HepG2 (cell line): ENCODE results near the gene COQ9. TPM values are rescaled to one million over a fixed set of nuclear protein-coding genes. Genes with fewer than 3 reads are reported as not detected.

Source experiments
- ATAC-seq: fragments of 200-7000 bp; cut with Tn5 transposase; 3 replicates; pipeline ENCODE4 v1.9.1; 2020; ENCODE audit warnings: mild to moderate bottlenecking, moderate library complexity
- BruUV-seq: library from RNA; stranded (reverse); fragments of 400-500 nt; replicated peaks from 2 replicates; lab custom pipeline; 2021; lab: Mats Ljungman, UMichigan
- CTCF ChIA-PET: fragments of 300-600 bp; formaldehyde crosslinking; extraction: SDS; loops from one replicate; lab custom pipeline; 2021; ENCODE audit warnings: low total read pairs, inconsistent platforms, low intra/inter-chr PET ratio; lab: Yijun Ruan, JAX
- POLR2A ChIA-PET: fragments of 350-600 bp; sonication (Branson Sonifier 250); formaldehyde crosslinking; loops from one replicate; lab custom pipeline; 2020; ENCODE audit warnings: antibody characterized with exemption, inconsistent platforms; lab: Yijun Ruan, JAX
- DNase-seq: peaks from one replicate; pipeline ENCODE4 v3.0.0-alpha.2; 2015; ENCODE audit warnings: low spot score
- FAIRE-seq: peaks from 3 replicates; lab custom pipeline; 2011; peaks lifted over from hg19 to GRCh38; lab: Jason Lieb, UNC
- H2AFZ ChIP-seq: one replicate; pipeline ENCODE4 v1.6.1; 2011; ENCODE audit warnings: low read length, inconsistent platforms
- H3K27ac ChIP-seq: fragments of 300-600 bp; 3 replicates; pipeline ENCODE4 v1.8.0; 2011; ENCODE audit warnings: mixed run types, mild to moderate bottlenecking, mixed read lengths, low read length, inconsistent platforms; ENCODE audit not compliant: insufficient read depth; ENCODE audit errors: extremely low read length
- H3K27me3 ChIP-seq, 2 experiments: fragments of 200-600 bp in 1 of 2; 2 replicates in 1 of 2; 3 replicates in 1 of 2; pipeline versions ENCODE4 v1.6.0 to v1.8.0; 2011; ENCODE audit warnings: low read length in 2 of 2, mild to moderate bottlenecking in 2 of 2, moderate library complexity in 2 of 2, inconsistent platforms in 1 of 2; ENCODE audit not compliant: insufficient read depth in 2 of 2, control insufficient read depth in 1 of 2
- H3K36me3 ChIP-seq, 2 experiments: fragments of 200-600 bp in 1 of 2; replicated peaks in 1 of 2; 2 replicates in 1 of 2; 3 replicates in 1 of 2; pipeline versions ENCODE4 v1.5.1 to v1.8.0; 2011; ENCODE audit warnings: low read length in 2 of 2, inconsistent platforms in 1 of 2; ENCODE audit not compliant: insufficient read depth in 2 of 2, control insufficient read depth in 1 of 2
- H3K4me1 ChIP-seq: 2 replicates; pipeline ENCODE4 v1.5.1; 2012; ENCODE audit warnings: low read length, inconsistent platforms; ENCODE audit not compliant: insufficient read depth
- H3K4me2 ChIP-seq: 2 replicates; pipeline ENCODE4 v1.6.0; 2011; ENCODE audit warnings: low read depth, low read length, inconsistent platforms
- H3K4me3 ChIP-seq, 3 experiments: fragments of 200-600 bp in 1 of 3; sonication (generic), shearing (Covaris generic) in 1 of 3; replicated peaks in 1 of 3; 2 replicates each; pipeline ENCODE4 v1.5.1; 2011 to 2016; ENCODE audit warnings: low read length in 3 of 3, inconsistent platforms in 2 of 3, low read depth in 2 of 3, mild to moderate bottlenecking in 2 of 3, control low read depth in 1 of 3, mixed read lengths in 1 of 3; ENCODE audit not compliant: insufficient read depth in 1 of 3
- H3K79me2 ChIP-seq: one replicate; pipeline ENCODE4 v1.6.1; 2011; ENCODE audit warnings: low read length, inconsistent platforms; ENCODE audit not compliant: insufficient read depth
- H3K9ac ChIP-seq: 2 replicates; pipeline ENCODE4 v1.6.0; 2011; ENCODE audit warnings: mild to moderate bottlenecking, low read depth, low read length, inconsistent platforms; ENCODE audit not compliant: insufficient read depth
- H3K9me3 ChIP-seq: 2 replicates; pipeline ENCODE4 v1.5.1; 2012; ENCODE audit warnings: mild to moderate bottlenecking, low read length
- H4K20me1 ChIP-seq: 2 replicates; pipeline ENCODE4 v1.6.0; 2011; ENCODE audit warnings: inconsistent platforms, mild to moderate bottlenecking, low read length, moderate library complexity; ENCODE audit not compliant: insufficient read depth
- CENPT ChIP-seq: sonication (generic); formaldehyde crosslinking; IDR thresholded peaks from 2 replicates; pipeline ENCODE4 v1.8.0; 2022; ENCODE audit warnings: low read depth, mild to moderate bottlenecking, moderate library complexity, missing genetic modification reagents
- KAT2B ChIP-seq: fragments of 150-350 bp; IDR thresholded peaks from 2 replicates; pipeline ENCODE4 v1.6.1; 2014; ENCODE audit warnings: low read depth, low read length, borderline replicate concordance
- KDM6A ChIP-seq: IDR thresholded peaks from 2 replicates; pipeline ENCODE4 v1.6.1; 2016; ENCODE audit warnings: low read depth
- MED13 ChIP-seq: sonication (generic); formaldehyde crosslinking; IDR thresholded peaks from 2 replicates; pipeline ENCODE4 v1.5.0; 2020; ENCODE audit warnings: missing genetic modification reagents
- SRY ChIP-seq: sonication (generic); formaldehyde crosslinking; IDR thresholded peaks from 2 replicates; pipeline ENCODE4 v1.8.0; 2022; ENCODE audit warnings: mild to moderate bottlenecking, missing genetic modification reagents
- XBP1 ChIP-seq: sonication (generic); formaldehyde crosslinking; IDR thresholded peaks from 2 replicates; pipeline ENCODE4 v1.5.0; 2020; ENCODE audit warnings: missing genetic modification reagents
- YEATS4 ChIP-seq: sonication (generic); formaldehyde crosslinking; IDR thresholded peaks from 2 replicates; pipeline ENCODE4 v1.4.0; 2020; ENCODE audit warnings: missing genetic modification reagents, borderline replicate concordance
- ZC3H13 ChIP-seq: sonication (generic); formaldehyde crosslinking; IDR thresholded peaks from 2 replicates; pipeline ENCODE4 v1.8.1; 2023; ENCODE audit warnings: mild to moderate bottlenecking, missing genetic modification reagents, moderate library complexity
- ZNF234 ChIP-seq: sonication (generic); formaldehyde crosslinking; conservative IDR thresholded peaks from 2 replicates; pipeline ENCODE4 v1.5.1; 2020; ENCODE audit warnings: mild to moderate bottlenecking, missing genetic modification reagents
- ZNF616 ChIP-seq: sonication (generic); formaldehyde crosslinking; IDR thresholded peaks from 2 replicates; pipeline ENCODE4 v1.5.0; 2020; ENCODE audit warnings: low read depth, mild to moderate bottlenecking, missing genetic modification reagents
- ZNF674 ChIP-seq: sonication (generic); formaldehyde crosslinking; IDR thresholded peaks from 2 replicates; pipeline ENCODE4 v1.5.0; 2020; ENCODE audit warnings: low read depth, mild to moderate bottlenecking, missing genetic modification reagents
- ZSCAN25 ChIP-seq: sonication (generic); formaldehyde crosslinking; IDR thresholded peaks from 2 replicates; pipeline ENCODE4 v1.8.0; 2022; ENCODE audit warnings: mild to moderate bottlenecking, missing genetic modification reagents
- WGBS: methylation state at CpG from one replicate; pipeline ENCODE4 v1.1.6; 2017; ENCODE audit warnings: low lambda C conversion rate; 5-methylcytosine and 5-hydroxymethylcytosine counted together
- in situ Hi-C: cut with HindIII; loops from 2 replicates; pipeline ENCODE4 v1.10.0; 2017; ENCODE audit warnings: low pct_unique_long_range_greater_than_20kb; ENCODE audit not compliant: extremely low pct_ligation_motif_present
- intact Hi-C: fragments of 100-400 bp; cut with micrococcal nuclease; formaldehyde crosslinking; loops from one replicate; pipeline ENCODE4 v1.10.0; 2022; ENCODE audit not compliant: unreplicated experiment
- polyA plus RNA-seq, 8 experiments: library from polyadenylated mRNA; depleted of rRNA in 3 of 8; stranded (reverse) in 7 of 8; unstranded in 1 of 8; fragments of >200 nt; fragmentation: Illumina TruSeq in 4 of 8; extraction: Trizol in 4 of 8; gene quantifications; 2 replicates each; pipeline versions ENCODE4 v1.2.1 to v1.2.3, GENCODE V29; 2011 to 2016; ENCODE audit warnings: low read depth in 4 of 8, missing spikeins in 1 of 8, mixed read lengths in 1 of 8; ENCODE audit not compliant: insufficient read depth in 1 of 8
- total RNA-seq, 5 experiments: library from RNA; depleted of rRNA; stranded (reverse); fragments of >200 nt; fragmentation: Illumina TruSeq; extraction: Trizol; gene quantifications; 2 replicates each; pipeline ENCODE4 v1.2.3, GENCODE V29; 2016; ENCODE audit warnings: low read depth in 1 of 5
- TF ChIP-seq, protein P1 (sequence below): sonication (generic); formaldehyde crosslinking; IDR thresholded peaks from 2 replicates; pipeline ENCODE4 v1.5.0; 2020; ENCODE audit warnings: missing genetic modification reagents, mild to moderate bottlenecking, borderline replicate concordance
- TF ChIP-seq, protein P2 (sequence below): sonication (generic); formaldehyde crosslinking; IDR thresholded peaks from 2 replicates; pipeline ENCODE4 v1.5.0; 2020; ENCODE audit warnings: mild to moderate bottlenecking, missing genetic modification reagents, borderline replicate concordance
- TF ChIP-seq, protein P3 (sequence below): sonication (generic); formaldehyde crosslinking; IDR thresholded peaks from 2 replicates; pipeline ENCODE4 v1.4.0; 2020; ENCODE audit warnings: low read depth, mild to moderate bottlenecking, missing genetic modification reagents
- TF ChIP-seq, protein P4 (sequence below): sonication (generic); formaldehyde crosslinking; IDR thresholded peaks from 2 replicates; pipeline ENCODE4 v1.5.0; 2020; ENCODE audit warnings: mild to moderate bottlenecking, missing genetic modification reagents

COQ9 gene
- total and polyA plus RNA-seq, 2 of the 13 experiments (the other 11 are each of a cell fraction or from before 2014, with no cell fraction given) = 57.5 to 108 TPM

DNA sequence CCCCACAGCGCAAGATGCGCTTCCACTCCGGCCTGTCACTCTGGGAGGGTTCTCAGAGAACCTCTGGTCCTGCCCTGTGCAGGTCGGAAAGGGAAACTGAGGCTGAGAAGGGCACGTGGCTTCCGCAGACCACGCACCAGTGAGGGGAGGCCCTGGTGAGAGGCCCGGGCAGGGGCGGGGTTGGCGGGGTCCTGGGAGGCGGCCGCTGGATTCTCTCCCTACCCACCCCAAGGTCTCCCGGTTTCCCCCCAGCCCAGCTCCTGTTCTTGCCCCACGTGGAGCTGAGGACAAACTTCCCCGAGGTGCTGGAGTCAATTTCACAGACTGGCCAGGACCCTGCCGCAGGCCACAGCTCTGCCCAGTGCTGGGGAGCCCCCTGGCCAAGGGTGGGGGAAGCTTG lies 31.2 kb upstream of the COQ9 start:
- H3K79me2 ChIP-seq = no peaks in the 10 kb centered on the region
- H3K4me2 ChIP-seq = peak overlapping the region; percentile 97
- DNase-seq (no peak), ATAC-seq (peak; percentile 19), FAIRE-seq (no peak)
- H3K27me3 ChIP-seq = peaks cover 6 to 38% of the 10 kb centered on the region in 2 experiments; a peak in 4 of 5 replicates
- POLR2A ChIA-PET = interaction anchor here (1.3 to 5.1 kb wide), 4 partner anchors 38 to 116 kb away, joined by 3 to 54 read pairs (median 29); partner anchors contain the start of gene CX3CL1
- H3K4me3 ChIP-seq = peak overlapping the region in 1 of 3 experiments; percentile 69; a peak in 1 of 6 replicates
- no TSS peak for BruUV-seq
- no peaks in the 10 kb centered on the region for H4K20me1 ChIP-seq
- WGBS = 75% methylated on average over 14 of the region's 16 CpGs
- in situ Hi-C loops = loop anchor here (5.0 kb wide), 2 partner anchors 114 to 329 kb away; no protein-coding TSS in a partner anchor
- H3K9ac ChIP-seq = 0 out of 2 replicates have a peak overlapping the region, but pooled peaks have one; percentile 21
- CTCF ChIA-PET = interaction anchor here (4.4 to 5.0 kb wide), 2 partner anchors 103 to 114 kb away, joined by 78 to 142 read pairs; no protein-coding TSS in a partner anchor
- H2AFZ ChIP-seq = no peak overlapping the region
- intact Hi-C loops = loop anchor here (2.0 to 10.0 kb wide), 2 partner anchors 43 to 331 kb away; partner anchors contain the start of gene CX3CL1
- H3K36me3 ChIP-seq = no peaks in the 10 kb centered on the region
- no peak overlapping the region for H3K27ac ChIP-seq
- H3K4me1 ChIP-seq = peaks cover 50% of the 10 kb centered on the region
- H3K9me3 ChIP-seq = no peaks in the 10 kb centered on the region
- TF ChIP-seq, protein P1, sequence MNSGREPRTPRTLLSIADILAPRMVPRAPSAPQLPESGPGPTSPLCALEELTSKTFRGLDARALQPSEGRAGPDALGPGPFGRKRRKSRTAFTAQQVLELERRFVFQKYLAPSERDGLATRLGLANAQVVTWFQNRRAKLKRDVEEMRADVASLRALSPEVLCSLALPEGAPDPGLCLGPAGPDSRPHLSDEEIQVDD = no peak
- TF ChIP-seq, protein P2, sequence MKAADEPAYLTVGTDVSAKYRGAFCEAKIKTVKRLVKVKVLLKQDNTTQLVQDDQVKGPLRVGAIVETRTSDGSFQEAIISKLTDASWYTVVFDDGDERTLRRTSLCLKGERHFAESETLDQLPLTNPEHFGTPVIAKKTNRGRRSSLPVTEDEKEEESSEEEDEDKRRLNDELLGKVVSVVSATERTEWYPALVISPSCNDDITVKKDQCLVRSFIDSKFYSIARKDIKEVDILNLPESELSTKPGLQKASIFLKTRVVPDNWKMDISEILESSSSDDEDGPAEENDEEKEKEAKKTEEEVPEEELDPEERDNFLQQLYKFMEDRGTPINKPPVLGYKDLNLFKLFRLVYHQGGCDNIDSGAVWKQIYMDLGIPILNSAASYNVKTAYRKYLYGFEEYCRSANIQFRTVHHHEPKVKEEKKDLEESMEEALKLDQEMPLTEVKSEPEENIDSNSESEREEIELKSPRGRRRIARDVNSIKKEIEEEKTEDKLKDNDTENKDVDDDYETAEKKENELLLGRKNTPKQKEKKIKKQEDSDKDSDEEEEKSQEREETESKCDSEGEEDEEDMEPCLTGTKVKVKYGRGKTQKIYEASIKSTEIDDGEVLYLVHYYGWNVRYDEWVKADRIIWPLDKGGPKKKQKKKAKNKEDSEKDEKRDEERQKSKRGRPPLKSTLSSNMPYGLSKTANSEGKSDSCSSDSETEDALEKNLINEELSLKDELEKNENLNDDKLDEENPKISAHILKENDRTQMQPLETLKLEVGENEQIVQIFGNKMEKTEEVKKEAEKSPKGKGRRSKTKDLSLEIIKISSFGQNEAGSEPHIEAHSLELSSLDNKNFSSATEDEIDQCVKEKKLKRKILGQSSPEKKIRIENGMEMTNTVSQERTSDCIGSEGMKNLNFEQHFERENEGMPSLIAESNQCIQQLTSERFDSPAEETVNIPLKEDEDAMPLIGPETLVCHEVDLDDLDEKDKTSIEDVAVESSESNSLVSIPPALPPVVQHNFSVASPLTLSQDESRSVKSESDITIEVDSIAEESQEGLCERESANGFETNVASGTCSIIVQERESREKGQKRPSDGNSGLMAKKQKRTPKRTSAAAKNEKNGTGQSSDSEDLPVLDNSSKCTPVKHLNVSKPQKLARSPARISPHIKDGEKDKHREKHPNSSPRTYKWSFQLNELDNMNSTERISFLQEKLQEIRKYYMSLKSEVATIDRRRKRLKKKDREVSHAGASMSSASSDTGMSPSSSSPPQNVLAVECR = 0 out of 2 replicates have a peak, but pooled peaks have one; percentile 4
- TF ChIP-seq CENPT (CRISPR knock-in tag) (no peak), MED13 (CRISPR knock-in tag) (0 out of 2 replicates have a peak, but pooled peaks have one; percentile 27), YEATS4 (no peak), ZSCAN25 (CRISPR knock-in tag) (peak; percentile 85), ZNF234 (CRISPR knock-in tag) (no peak), SRY (peak; percentile 17; the same call in 1 of the 2 replicates), ZNF674 (CRISPR knock-in tag) (no peak), ZNF616 (CRISPR knock-in tag) (no peak), ZC3H13 (CRISPR knock-in tag) (no peak), KAT2B (no peak), XBP1 (no peak), KDM6A (CRISPR knock-in tag) (no peak)
- TF ChIP-seq, protein P3, sequence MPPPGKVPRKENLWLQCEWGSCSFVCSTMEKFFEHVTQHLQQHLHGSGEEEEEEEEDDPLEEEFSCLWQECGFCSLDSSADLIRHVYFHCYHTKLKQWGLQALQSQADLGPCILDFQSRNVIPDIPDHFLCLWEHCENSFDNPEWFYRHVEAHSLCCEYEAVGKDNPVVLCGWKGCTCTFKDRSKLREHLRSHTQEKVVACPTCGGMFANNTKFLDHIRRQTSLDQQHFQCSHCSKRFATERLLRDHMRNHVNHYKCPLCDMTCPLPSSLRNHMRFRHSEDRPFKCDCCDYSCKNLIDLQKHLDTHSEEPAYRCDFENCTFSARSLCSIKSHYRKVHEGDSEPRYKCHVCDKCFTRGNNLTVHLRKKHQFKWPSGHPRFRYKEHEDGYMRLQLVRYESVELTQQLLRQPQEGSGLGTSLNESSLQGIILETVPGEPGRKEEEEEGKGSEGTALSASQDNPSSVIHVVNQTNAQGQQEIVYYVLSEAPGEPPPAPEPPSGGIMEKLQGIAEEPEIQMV (CRISPR knock-in tag) = no peak
- TF ChIP-seq, protein P4, sequence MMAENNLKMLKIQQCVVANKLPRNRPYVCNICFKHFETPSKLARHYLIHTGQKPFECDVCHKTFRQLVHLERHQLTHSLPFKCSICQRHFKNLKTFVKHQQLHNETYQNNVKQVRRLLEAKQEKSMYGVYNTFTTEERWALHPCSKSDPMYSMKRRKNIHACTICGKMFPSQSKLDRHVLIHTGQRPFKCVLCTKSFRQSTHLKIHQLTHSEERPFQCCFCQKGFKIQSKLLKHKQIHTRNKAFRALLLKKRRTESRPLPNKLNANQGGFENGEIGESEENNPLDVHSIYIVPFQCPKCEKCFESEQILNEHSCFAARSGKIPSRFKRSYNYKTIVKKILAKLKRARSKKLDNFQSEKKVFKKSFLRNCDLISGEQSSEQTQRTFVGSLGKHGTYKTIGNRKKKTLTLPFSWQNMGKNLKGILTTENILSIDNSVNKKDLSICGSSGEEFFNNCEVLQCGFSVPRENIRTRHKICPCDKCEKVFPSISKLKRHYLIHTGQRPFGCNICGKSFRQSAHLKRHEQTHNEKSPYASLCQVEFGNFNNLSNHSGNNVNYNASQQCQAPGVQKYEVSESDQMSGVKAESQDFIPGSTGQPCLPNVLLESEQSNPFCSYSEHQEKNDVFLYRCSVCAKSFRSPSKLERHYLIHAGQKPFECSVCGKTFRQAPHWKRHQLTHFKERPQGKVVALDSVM (CRISPR knock-in tag) = peak; percentile 48; the same call in 1 of the 2 replicates
